IMR-90 (cell line): ENCODE measurements around the gene LMTK2. TPM values are rescaled to one million over a fixed set of nuclear protein-coding genes. Genes with fewer than 3 reads are reported as not detected.

Experiments used
- ATAC-seq: fragments of 200-7000 bp; cut with Tn5 transposase; 2 replicates; pipeline ENCODE4 v1.9.1; 2020; ENCODE audit warnings: low read depth, mild to moderate bottlenecking, moderate library complexity
- BruUV-seq: library from RNA; stranded (reverse); fragments of 400-500 nt; replicated peaks from 2 replicates; lab custom pipeline; 2021; lab: Mats Ljungman, UMichigan
- CTCF ChIA-PET: fragments of 300-600 bp; formaldehyde crosslinking; extraction: SDS; loops from one replicate; lab custom pipeline; 2021; ENCODE audit warnings: antibody characterized with exemption; lab: Yijun Ruan, JAX
- POLR2A ChIA-PET: fragments of 300-600 bp; sonication (Branson Sonifier 250); formaldehyde crosslinking; loops from one replicate; lab custom pipeline; 2022; ENCODE audit warnings: antibody characterized with exemption; ENCODE audit not compliant: unreplicated experiment; lab: Charles Lee
- DNase-seq: peaks from one replicate; pipeline ENCODE4 v3.0.0; 2013
- H2AFZ ChIP-seq: replicated peaks from 2 replicates; pipeline ENCODE3; 2013; ENCODE audit warnings: low read length, mild to moderate bottlenecking; ENCODE audit not compliant: poor library complexity
- H2AK5ac ChIP-seq: 2 replicates; pipeline ENCODE4 v1.6.1; 2013; ENCODE audit warnings: low read depth, low read length, inconsistent platforms
- H2AK9ac ChIP-seq: replicated peaks from 2 replicates; pipeline ENCODE3; 2013; ENCODE audit warnings: mild to moderate bottlenecking, low read depth, low read length, moderate library complexity; ENCODE audit not compliant: poor library complexity
- H2BK120ac ChIP-seq: 2 replicates; pipeline ENCODE4 v1.6.1; 2013; ENCODE audit warnings: low read depth, low read length, inconsistent platforms
- H2BK15ac ChIP-seq: 3 replicates; pipeline ENCODE4 v1.6.1; 2013; ENCODE audit warnings: low read depth, low read length, inconsistent platforms
- H2BK20ac ChIP-seq: 2 replicates; pipeline ENCODE4 v1.6.1; 2013; ENCODE audit warnings: low read depth, mild to moderate bottlenecking, inconsistent platforms, low read length, moderate library complexity
- H2BK5ac ChIP-seq: 2 replicates; pipeline ENCODE4 v1.6.1; 2013; ENCODE audit warnings: mild to moderate bottlenecking, low read depth, low read length, inconsistent platforms; ENCODE audit not compliant: poor library complexity, severe bottlenecking
- H3K14ac ChIP-seq: replicated peaks from 2 replicates; pipeline ENCODE4 v1.6.1; 2013; ENCODE audit warnings: low read depth, low read length, inconsistent platforms
- H3K18ac ChIP-seq: 2 replicates; pipeline ENCODE4 v1.6.1; 2013; ENCODE audit warnings: low read depth, low read length, control low read depth
- H3K23ac ChIP-seq: 2 replicates; pipeline ENCODE4 v1.6.1; 2013; ENCODE audit warnings: low read depth, low read length, inconsistent platforms
- H3K27ac ChIP-seq: 2 replicates; pipeline ENCODE4 v1.5.1; 2013; ENCODE audit warnings: mild to moderate bottlenecking, control low read depth, low read length; ENCODE audit not compliant: insufficient read depth
- H3K27me3 ChIP-seq: 2 replicates; pipeline ENCODE4 v1.6.1; 2013; ENCODE audit warnings: low read length; ENCODE audit not compliant: control insufficient read depth, insufficient read depth
- H3K36me3 ChIP-seq: 2 replicates; pipeline ENCODE4 v1.6.1; 2013; ENCODE audit warnings: low read length, mixed read lengths; ENCODE audit not compliant: control insufficient read depth, insufficient read depth
- H3K4ac ChIP-seq: 2 replicates; pipeline ENCODE4 v1.6.1; 2013; ENCODE audit warnings: low read depth, low read length, inconsistent platforms
- H3K4me1 ChIP-seq: 2 replicates; pipeline ENCODE4 v1.6.1; 2013; ENCODE audit warnings: low read length, mixed read lengths; ENCODE audit not compliant: control insufficient read depth, insufficient read depth
- H3K4me2 ChIP-seq: 2 replicates; pipeline ENCODE4 v1.6.1; 2013; ENCODE audit warnings: low read depth, mild to moderate bottlenecking, control low read depth, low read length, moderate library complexity
- H3K4me3 ChIP-seq: 2 replicates; pipeline ENCODE4 v1.5.1; 2013; ENCODE audit warnings: low read depth, mild to moderate bottlenecking, control low read depth, low read length, moderate library complexity; ENCODE audit not compliant: insufficient read depth
- H3K56ac ChIP-seq: 2 replicates; pipeline ENCODE4 v1.6.1; 2013; ENCODE audit warnings: low read length, inconsistent platforms; ENCODE audit not compliant: insufficient read depth; ENCODE audit errors: extremely low read depth
- H3K79me1 ChIP-seq, 2 experiments: 2 replicates each; pipeline ENCODE4 v1.6.1; 2013; ENCODE audit warnings: low read length in 2 of 2, inconsistent platforms in 1 of 2, low read depth in 1 of 2
- H3K9ac ChIP-seq: 2 replicates; pipeline ENCODE4 v1.6.1; 2013; ENCODE audit warnings: low read depth, low read length, control low read depth
- H3K9me1 ChIP-seq: 2 replicates; pipeline ENCODE4 v1.6.1; 2013; ENCODE audit warnings: low read length, inconsistent platforms; ENCODE audit not compliant: insufficient read depth
- H3K9me3 ChIP-seq: 2 replicates; pipeline ENCODE4 v1.6.1; 2013; ENCODE audit warnings: low read length; ENCODE audit not compliant: control insufficient read depth, insufficient read depth
- H4K20me1 ChIP-seq: 2 replicates; pipeline ENCODE4 v1.6.1; 2013; ENCODE audit warnings: low read length, inconsistent platforms; ENCODE audit not compliant: insufficient read depth
- H4K5ac ChIP-seq: 2 replicates; pipeline ENCODE4 v1.6.1; 2013; ENCODE audit warnings: mild to moderate bottlenecking, low read depth, low read length, control low read depth
- H4K8ac ChIP-seq, 2 experiments: 2 replicates each; pipeline ENCODE4 v1.6.1; 2013; ENCODE audit warnings: low read depth in 2 of 2, low read length in 2 of 2, control low read depth in 1 of 2, inconsistent platforms in 1 of 2
- H4K91ac ChIP-seq: 2 replicates; pipeline ENCODE4 v1.6.1; 2013; ENCODE audit warnings: low read depth, low read length, inconsistent platforms; ENCODE audit not compliant: insufficient read depth
- CHD1 ChIP-seq: IDR thresholded peaks from 2 replicates; pipeline ENCODE4 v1.6.1; 2012; ENCODE audit warnings: low read depth, low read length, improper control_type of control experiment
- CTCF ChIP-seq: conservative IDR thresholded peaks from 2 replicates; pipeline ENCODE4 v1.5.1; 2012; ENCODE audit warnings: mild to moderate bottlenecking, low read depth, low read length, improper control_type of control experiment
- MAZ ChIP-seq: IDR thresholded peaks from 2 replicates; pipeline ENCODE4 v1.6.1; 2012; ENCODE audit warnings: low read depth, mild to moderate bottlenecking, low read length, improper control_type of control experiment, moderate library complexity, borderline replicate concordance
- RAD21 ChIP-seq: IDR thresholded peaks from 2 replicates; pipeline ENCODE4 v1.6.1; 2012; ENCODE audit warnings: low read length, improper control_type of control experiment
- SMC3 ChIP-seq: fragments of 150-350 bp; IDR thresholded peaks from 2 replicates; pipeline ENCODE4 v1.6.1; 2016; ENCODE audit warnings: low read depth, mild to moderate bottlenecking, antibody characterized with exemption, low read length, moderate library complexity
- WGBS, 2 experiments: methylation state at CpG; one replicate each; pipeline versions ENCODE4 v1.1.5 to v1.1.7; 2013; ENCODE audit warnings: missing lambda C conversion rate in 2 of 2; ENCODE audit not compliant: insufficient read length in 1 of 2; ENCODE audit errors: extremely low coverage in 2 of 2; 5-methylcytosine and 5-hydroxymethylcytosine counted together
- dilution Hi-C: fragments of 300-500 bp; cut with HindIII; formaldehyde crosslinking; loops from one replicate; pipeline ENCODE4 v1.14.3; 2018; ENCODE audit warnings: low sequenced_read_pairs; ENCODE audit not compliant: unreplicated experiment
- in situ Hi-C: fragments of 300-500 bp; cut with MboI; formaldehyde crosslinking; loops from 3 replicates; pipeline ENCODE4 v1.14.3; 2019; ENCODE audit warnings: low sequenced_read_pairs, inconsistent platforms, mixed read lengths
- intact Hi-C: fragments of 100-400 bp; cut with micrococcal nuclease; formaldehyde crosslinking; loops from 2 replicates; pipeline ENCODE4 v1.10.0; 2022
- polyA plus RNA-seq, 3 experiments: library from polyadenylated mRNA; depleted of rRNA; stranded (reverse); fragments of >200 nt; gene quantifications; 2 replicates each; pipeline ENCODE4 v1.2.3, GENCODE V29; 2012; ENCODE audit warnings: low replicate concordance in 1 of 3
- total RNA-seq: library from RNA; depleted of rRNA; stranded (reverse); fragments of >200 nt; gene quantifications from 2 replicates; pipeline ENCODE4 v1.2.3, GENCODE V29; 2012

Gene LMTK2
- total and polyA plus RNA-seq, 2 of the 4 experiments (the other 2 are of a cell fraction), result 4.4 to 5.0 TPM

GRCh38 chr7:98240961-98241673, 134.5 kb downstream of the LMTK2 start:
- Histone ChIP-seq H3K4me1 (no peaks in the 10 kb centered on the region), H3K4me2 (no peak overlapping the region), H3K56ac (no peak overlapping the region), H3K23ac (no peak overlapping the region), H2BK5ac (no peak overlapping the region), H4K20me1 (no peaks in the 10 kb centered on the region), H2AFZ (peak overlapping the region; percentile 13), H2AK9ac (peak overlapping the region; percentile 55), H4K8ac (no peak overlapping the region), H3K36me3 (peaks cover 33% of the 10 kb centered on the region), H4K91ac (no peak overlapping the region), H3K79me1 (0 out of 4 replicates have a peak, but pooled peaks cover 0 to 4% of the 10 kb centered on the region in 2 experiments), H3K27me3 (no peaks in the 10 kb centered on the region), H3K4ac (no peak overlapping the region), H3K18ac (no peak overlapping the region), H3K9ac (no peak overlapping the region), H3K4me3 (no peak overlapping the region), H3K14ac (no peak overlapping the region), H2AK5ac (no peak overlapping the region), H3K9me3 (no peaks in the 10 kb centered on the region), H2BK15ac (no peak overlapping the region), H2BK120ac (no peak overlapping the region), H4K5ac (no peak overlapping the region), H3K27ac (no peak overlapping the region), H3K9me1 (peaks cover 6% of the 10 kb centered on the region; the same call in 1 of the 2 replicates), H2BK20ac (0 out of 2 replicates have a peak overlapping the region, but pooled peaks have one; percentile 45)
- intact Hi-C loops, result loop anchor here (1.0 kb wide), 1 partner anchor 220 kb away; no protein-coding TSS in a partner anchor
- ChIA-PET CTCF (interaction anchor here (0.7 kb wide), 1 partner anchor 9 kb away, joined by 3 read pairs; no protein-coding TSS in a partner anchor), POLR2A (no interaction called here)
- WGBS, 2 experiments, result no CpG with 5 or more reads among the region's 19 CpGs
- DNase-seq (peak; percentile 28), ATAC-seq (peak; percentile 95)
- no TSS peak for BruUV-seq
- in situ Hi-C loops, result no loop called here
- 0 out of 2 replicates have a peak, but pooled peaks have one; percentile 28 for TF ChIP-seq MAZ
- peak; percentile 63 for TF ChIP-seq SMC3
- peak; percentile 62 for TF ChIP-seq RAD21
- TF ChIP-seq CHD1, result no peak
- TF ChIP-seq CTCF, result peak; percentile 69
- dilution Hi-C loops, result no loop called here
